Type B pancreatic cell (in vitro differentiated cells): ENCODE measurements around the gene COL5A1. TPM values are rescaled to one million over a fixed set of nuclear protein-coding genes. Genes with fewer than 3 reads are reported as not detected.

ENCODE experiments used
- DNase-seq: peaks from one replicate; pipeline ENCODE4 v3.0.0; 2021; ENCODE audit warnings: mixed read lengths; ENCODE audit not compliant: unreplicated experiment; ENCODE audit errors: extremely low spot score
- H3K27ac Mint-ChIP-seq: 2 replicates; pipeline ENCODE4 v1.8.0; 2021; ENCODE audit warnings: mild to moderate bottlenecking, mixed read lengths
- H3K27me3 Mint-ChIP-seq: 2 replicates; pipeline ENCODE4 v1.8.0; 2021; ENCODE audit warnings: mixed read lengths
- H3K36me3 Mint-ChIP-seq: 2 replicates; pipeline ENCODE4 v1.8.0; 2021; ENCODE audit warnings: mixed read lengths
- H3K4me1 Mint-ChIP-seq: one replicate; pipeline ENCODE4 v1.8.0; 2021; ENCODE audit warnings: mixed read lengths; ENCODE audit not compliant: unreplicated experiment
- H3K4me3 Mint-ChIP-seq: 2 replicates; pipeline ENCODE4 v1.8.0; 2021; ENCODE audit warnings: mild to moderate bottlenecking, mixed read lengths
- H3K9me3 Mint-ChIP-seq: 2 replicates; pipeline ENCODE4 v1.8.0; 2021; ENCODE audit warnings: mixed read lengths
- CTCF ChIP-seq: fragments of 200-600 bp; sonication (generic); conservative IDR thresholded peaks from 2 replicates; pipeline ENCODE4 v1.5.0; 2021; ENCODE audit warnings: antibody characterized with exemption, mild to moderate bottlenecking
- total RNA-seq: library from RNA; stranded (reverse); gene quantifications from 2 replicates; pipeline ENCODE4 v1.2.1, GENCODE V29; 2021; ENCODE audit warnings: low replicate concordance

Gene COL5A1
- total RNA-seq, 1 donor from 2014 or later: 112 TPM

DNA sequence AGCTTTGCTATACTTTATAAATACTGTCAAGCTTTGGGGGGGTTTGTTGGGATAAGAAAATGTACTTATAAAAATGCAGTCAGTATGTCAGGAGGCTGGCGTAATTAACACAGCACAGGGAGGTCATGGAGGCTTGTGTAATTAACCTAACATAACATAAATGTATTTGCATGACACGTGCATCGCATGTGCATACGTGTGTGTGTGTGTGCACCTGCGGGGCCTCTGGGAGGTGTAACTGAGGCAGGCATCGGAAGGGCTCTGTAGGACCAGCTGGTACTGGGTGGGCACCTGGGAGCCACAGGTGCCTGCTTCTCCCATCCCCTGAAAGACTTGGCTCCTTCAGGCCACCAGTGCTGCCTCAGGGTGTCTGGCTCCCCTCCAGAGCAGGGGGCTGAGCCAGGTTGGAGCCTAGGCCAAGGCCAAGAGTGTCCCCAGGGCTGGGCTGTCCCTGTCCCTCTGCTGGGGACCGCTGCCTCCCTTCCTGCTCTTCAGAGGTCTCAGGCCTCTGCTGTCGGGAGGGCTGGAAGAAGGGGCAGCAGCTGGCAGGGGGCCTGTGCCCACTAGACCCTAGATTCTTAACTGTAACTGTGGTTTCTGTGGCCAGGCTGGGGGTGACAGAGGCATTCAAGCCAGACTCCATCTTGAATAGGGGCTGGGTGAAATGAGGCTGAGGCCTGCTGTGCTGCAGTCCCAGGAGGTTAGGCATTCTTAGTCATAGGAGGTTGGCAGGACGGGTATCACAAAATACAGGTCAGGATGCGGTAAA, 248.0 kb downstream of the COL5A1 start:
- Mint-ChIP-seq H3K27ac (no peak overlapping the region), H3K9me3 (no peaks in the 10 kb centered on the region), H3K36me3 (no peaks in the 10 kb centered on the region), H3K4me1 (peaks cover 6% of the 10 kb centered on the region), H3K27me3 (peaks cover 8% of the 10 kb centered on the region), H3K4me3 (no peak overlapping the region)
- peak; percentile 60 for DNase-seq
- TF ChIP-seq CTCF: no peak

DNA sequence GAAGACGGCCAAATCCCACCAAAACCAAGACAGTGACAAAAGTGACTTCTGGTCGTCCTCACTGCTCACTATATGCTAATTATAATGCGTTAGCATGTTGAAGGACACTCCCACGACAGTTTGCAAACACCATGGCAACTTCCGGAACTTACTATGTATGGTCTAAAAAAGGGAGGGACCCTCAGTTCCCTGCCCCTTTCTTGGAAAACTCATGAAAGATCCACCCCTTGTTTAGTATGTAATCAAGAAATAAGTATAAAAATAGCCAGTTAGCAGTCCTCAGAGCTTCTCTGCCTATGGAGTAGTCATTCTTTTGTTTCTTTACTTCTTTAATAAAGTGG, 248.5 kb downstream of the COL5A1 start:
- no peak for TF ChIP-seq CTCF
- no peak for DNase-seq
- Mint-ChIP-seq H3K27me3 (peaks cover 8% of the 10 kb centered on the region), H3K9me3 (no peaks in the 10 kb centered on the region), H3K36me3 (no peaks in the 10 kb centered on the region), H3K27ac (no peak overlapping the region), H3K4me3 (no peak overlapping the region), H3K4me1 (peaks cover 6% of the 10 kb centered on the region)

DNA sequence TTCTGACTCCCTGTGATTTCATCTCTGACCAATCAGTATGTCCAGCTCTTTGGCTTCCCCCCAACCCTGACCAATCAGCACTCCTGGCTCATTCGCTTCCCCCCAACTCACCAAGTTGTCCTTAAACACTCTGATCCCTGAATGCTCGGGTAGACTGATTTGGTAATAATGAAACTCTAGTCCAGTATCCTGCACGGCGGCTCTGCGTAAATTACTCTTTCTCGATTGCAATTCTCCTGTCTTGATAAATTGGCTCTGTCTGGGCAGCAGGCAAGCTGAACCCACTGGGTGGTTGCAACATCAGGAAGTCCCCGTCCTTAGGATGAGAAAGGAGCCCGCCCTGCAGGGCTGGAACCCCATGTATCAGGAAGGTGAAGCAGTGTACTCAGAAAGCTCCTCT, 249.4 kb downstream of the COL5A1 start:
- TF ChIP-seq CTCF: no peak
- Mint-ChIP-seq H3K27ac (no peak overlapping the region), H3K4me1 (peaks cover 6% of the 10 kb centered on the region), H3K27me3 (peaks cover 8% of the 10 kb centered on the region), H3K36me3 (no peaks in the 10 kb centered on the region), H3K9me3 (no peaks in the 10 kb centered on the region), H3K4me3 (no peak overlapping the region)
- DNase-seq: peak; percentile 57

- H3K4me1 Mint-ChIP-seq: peaks cover 6% of the 10 kb centered on the region
- peaks cover 5% of the 10 kb centered on the region for H3K27me3 Mint-ChIP-seq
- H3K4me3 Mint-ChIP-seq: no peak overlapping the region
- DNase-seq: peak; percentile 58
- no peak for TF ChIP-seq CTCF
- no peak overlapping the region for H3K27ac Mint-ChIP-seq
- H3K36me3 Mint-ChIP-seq: no peaks in the 10 kb centered on the region
- no peaks in the 10 kb centered on the region for H3K9me3 Mint-ChIP-seq
Measured at GRCh38 chr9:134891713-134892112, 250.1 kb downstream of the COL5A1 start.

DNA sequence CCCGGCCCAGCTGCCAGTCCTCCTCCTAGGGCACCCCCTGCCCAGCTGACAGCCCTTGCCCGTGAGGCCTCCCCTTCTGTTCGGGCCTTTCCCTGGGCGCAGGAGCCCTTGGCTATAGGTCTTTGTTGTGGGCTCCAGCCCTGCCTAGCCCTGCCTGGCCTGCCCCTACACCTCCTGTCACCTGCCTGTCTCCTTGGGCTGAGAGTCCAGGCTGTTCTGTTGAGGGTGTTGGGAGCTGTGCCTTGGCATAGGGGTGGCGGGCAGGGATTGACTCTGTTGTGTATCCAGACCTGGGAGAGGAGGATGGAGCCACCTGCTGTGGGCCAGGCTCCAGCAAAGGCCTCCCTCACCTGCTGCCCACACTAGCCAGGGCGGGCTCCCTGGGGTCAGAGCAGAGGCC, 250.6 kb downstream of the COL5A1 start:
- no peak for TF ChIP-seq CTCF
- peak; percentile 62 for DNase-seq
- H3K4me3 Mint-ChIP-seq: no peak overlapping the region
- peaks cover 7% of the 10 kb centered on the region for H3K27me3 Mint-ChIP-seq
- H3K4me1 Mint-ChIP-seq: peaks cover 6% of the 10 kb centered on the region
- no peaks in the 10 kb centered on the region for H3K9me3 Mint-ChIP-seq
- no peaks in the 10 kb centered on the region for H3K36me3 Mint-ChIP-seq
- no peak overlapping the region for H3K27ac Mint-ChIP-seq
